Activated T-cell treated with anti-CD3 and anti-CD28 coated beads, Interleukin-2, amount 50 U/mL, for 72 hours (primary cell): ENCODE results near the gene PABPC1L. TPM values are rescaled to one million over a fixed set of nuclear protein-coding genes. Genes with fewer than 3 reads are reported as not detected.

Experiments used
- ATAC-seq, 2 donors: fragments of 150-1000 bp; cut with Tn5 transposase; replicated peaks in 1 of 2; 2 replicates each; pipeline ENCODE4 v1.10.0; 2021; ENCODE audit warnings: moderate library complexity in 2 of 2, mild to moderate bottlenecking in 1 of 2
- DNase-seq, 2 donors: peaks; one replicate each; pipeline ENCODE4 v3.0.0; 2021 to 2022; ENCODE audit warnings: mixed read lengths in 1 of 2
- H3K27ac Mint-ChIP-seq: one replicate; pipeline ENCODE4 v1.8.0; 2022; ENCODE audit warnings: mild to moderate bottlenecking, moderate library complexity, mixed read lengths
- H3K27me3 Mint-ChIP-seq: one replicate; pipeline ENCODE4 v1.8.0; 2022; ENCODE audit warnings: low read depth, mixed read lengths
- H3K36me3 Mint-ChIP-seq, 2 donors: one replicate each; pipeline ENCODE4 v1.8.0; 2022; ENCODE audit warnings: mixed read lengths in 2 of 2, mild to moderate bottlenecking in 1 of 2; ENCODE audit not compliant: insufficient read depth in 2 of 2
- H3K4me1 Mint-ChIP-seq: one replicate; pipeline ENCODE4 v1.8.0; 2022; ENCODE audit warnings: low read depth, mixed read lengths
- H3K4me3 Mint-ChIP-seq, 2 donors: one replicate each; pipeline ENCODE4 v1.8.0; 2022; ENCODE audit warnings: mild to moderate bottlenecking in 2 of 2, mixed read lengths in 2 of 2, moderate library complexity in 2 of 2
- H3K9me3 Mint-ChIP-seq, 2 donors: one replicate each; pipeline ENCODE4 v1.8.0; 2022; ENCODE audit warnings: mixed read lengths in 2 of 2
- total RNA-seq, 2 donors: library from RNA; stranded (reverse); gene quantifications; one replicate each; pipeline ENCODE4 v1.2.3, GENCODE V29; 2022

PABPC1L gene
- total RNA-seq, 2 donors from 2014 or later = 138 to 162 TPM

DNA sequence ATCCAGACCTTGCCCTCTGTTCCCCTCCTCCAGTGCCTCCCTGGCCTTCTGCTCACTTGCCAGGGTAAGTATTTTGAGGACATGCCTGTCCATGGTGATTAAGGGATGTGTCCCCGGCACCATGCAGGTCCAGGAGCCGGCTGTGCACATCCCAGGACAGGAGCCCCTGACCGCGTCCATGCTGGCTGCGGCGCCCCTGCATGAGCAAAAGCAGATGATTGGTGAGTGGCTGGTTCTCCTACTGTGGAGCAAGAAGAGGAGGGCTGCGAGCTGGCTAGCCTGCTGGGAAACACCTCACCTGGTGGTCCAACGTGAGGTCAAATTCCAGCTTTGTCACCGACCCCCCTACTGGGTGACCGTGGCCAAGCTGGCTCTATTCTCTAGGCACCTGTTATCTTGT is 26.6 kb downstream of the PABPC1L start:
- Mint-ChIP-seq H3K4me1 (peaks cover 7% of the 10 kb centered on the region), H3K4me3 (no peak overlapping the region), H3K36me3 (peaks cover 3 to 12% of the 10 kb centered on the region in 2 donors), H3K27me3 (no peaks in the 10 kb centered on the region), H3K9me3 (no peaks in the 10 kb centered on the region), H3K27ac (no peak overlapping the region)
- no peak for DNase-seq
- no peak for ATAC-seq

DNA sequence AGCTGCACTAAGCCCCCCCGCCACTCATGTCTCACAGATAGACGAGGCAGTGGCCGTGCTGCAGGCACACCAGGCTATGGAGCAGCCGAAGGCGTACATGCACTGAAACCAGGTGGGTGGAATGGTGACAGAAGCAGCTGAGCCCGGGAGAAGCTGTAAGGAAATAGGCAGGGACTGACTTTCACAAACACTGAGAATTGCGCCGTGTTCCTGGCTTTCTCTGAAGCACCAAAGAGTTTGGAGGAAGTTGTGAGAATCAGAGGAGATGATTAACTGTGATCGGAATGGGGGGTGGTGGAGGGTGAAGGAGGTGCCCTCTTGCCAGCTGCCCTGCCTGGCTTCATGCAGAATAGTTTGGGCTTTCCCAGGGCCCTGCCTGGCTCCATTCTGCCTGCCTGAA is 28.8 kb downstream of the PABPC1L start:
- Mint-ChIP-seq H3K4me3 (no peak overlapping the region), H3K9me3 (no peaks in the 10 kb centered on the region), H3K27ac (no peak overlapping the region), H3K27me3 (no peaks in the 10 kb centered on the region), H3K36me3 (peaks cover 7 to 12% of the 10 kb centered on the region in 2 donors), H3K4me1 (peaks cover 7% of the 10 kb centered on the region)
- DNase-seq (no peak), ATAC-seq (no peak)

DNA sequence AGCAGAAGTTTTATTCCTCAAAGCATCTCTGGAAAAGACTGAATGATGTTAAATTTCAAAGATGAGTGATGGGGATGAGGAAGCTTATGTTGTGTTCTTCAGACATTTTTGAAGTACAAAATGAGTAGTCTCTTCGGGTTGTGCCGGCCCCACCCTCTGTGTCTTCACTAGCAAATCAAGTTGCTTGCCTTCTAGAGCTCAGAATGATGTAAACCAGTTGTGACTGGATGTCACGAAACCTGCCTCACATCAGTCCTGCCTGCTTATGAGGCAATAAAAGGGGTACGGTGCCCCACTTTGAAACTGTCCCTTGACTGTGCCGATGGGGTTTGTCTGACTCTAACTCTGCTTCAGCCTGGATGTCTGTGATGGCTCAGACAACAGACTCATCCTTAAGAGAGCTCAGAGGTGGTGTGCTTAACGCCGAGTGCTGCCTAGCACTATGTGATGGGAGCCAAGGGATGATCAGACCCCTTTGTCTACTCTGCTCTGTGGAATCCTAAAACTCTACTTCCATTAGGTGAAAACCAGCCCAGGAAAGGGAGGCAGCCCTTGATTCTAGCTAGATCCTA is 31.3 kb downstream of the PABPC1L start:
- ATAC-seq (peak; percentile 39 to 58), DNase-seq (no peak)
- H3K36me3 Mint-ChIP-seq = peaks cover 8 to 19% of the 10 kb centered on the region in 2 donors
- H3K27me3 Mint-ChIP-seq = no peaks in the 10 kb centered on the region
- no peak overlapping the region for H3K4me3 Mint-ChIP-seq
- H3K4me1 Mint-ChIP-seq = peaks cover 7% of the 10 kb centered on the region
- no peaks in the 10 kb centered on the region for H3K9me3 Mint-ChIP-seq
- H3K27ac Mint-ChIP-seq = peak overlapping the region; percentile 68

DNA sequence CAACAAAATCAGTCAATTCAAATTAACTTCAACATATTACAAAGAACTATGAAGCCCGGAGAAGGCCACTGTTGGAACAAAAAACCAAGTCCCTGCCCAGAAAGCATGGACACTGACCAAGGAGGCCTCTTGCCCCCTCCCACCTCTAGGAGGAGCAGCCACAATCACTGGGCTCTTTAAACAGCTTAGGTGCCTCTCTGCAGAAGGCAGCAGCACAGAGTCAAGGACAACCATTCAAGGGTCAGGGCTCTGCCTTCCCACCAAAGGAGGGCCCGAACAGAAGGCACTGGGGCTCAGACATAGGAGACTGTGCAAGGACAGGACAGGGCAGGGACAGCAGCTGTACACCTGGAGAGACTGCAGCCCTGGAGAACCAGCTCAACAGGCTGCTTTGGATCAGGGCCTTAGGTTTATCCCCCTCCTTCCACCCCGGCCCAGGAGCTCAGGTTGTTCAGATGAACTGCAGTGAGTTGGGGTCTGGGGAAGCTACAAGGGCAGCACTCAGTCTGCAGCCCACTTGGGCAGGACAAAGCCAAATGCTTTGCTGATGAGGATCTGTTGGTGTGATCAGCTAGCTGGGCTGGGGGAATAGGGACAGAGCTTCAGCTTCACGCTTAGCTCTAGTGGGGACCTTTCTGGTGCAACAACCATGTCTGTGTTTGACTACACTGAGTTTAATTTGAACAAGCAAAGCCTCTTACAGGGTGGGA is 32.6 kb downstream of the PABPC1L start:
- ATAC-seq (peak in 1 of 2 donors; percentile 22), DNase-seq (no peak)
- Mint-ChIP-seq H3K27me3 (no peaks in the 10 kb centered on the region), H3K27ac (peak overlapping the region; percentile 8), H3K36me3 (peaks cover 12 to 26% of the 10 kb centered on the region in 2 donors), H3K4me1 (peaks cover 11% of the 10 kb centered on the region), H3K9me3 (no peaks in the 10 kb centered on the region), H3K4me3 (no peak overlapping the region)

DNA sequence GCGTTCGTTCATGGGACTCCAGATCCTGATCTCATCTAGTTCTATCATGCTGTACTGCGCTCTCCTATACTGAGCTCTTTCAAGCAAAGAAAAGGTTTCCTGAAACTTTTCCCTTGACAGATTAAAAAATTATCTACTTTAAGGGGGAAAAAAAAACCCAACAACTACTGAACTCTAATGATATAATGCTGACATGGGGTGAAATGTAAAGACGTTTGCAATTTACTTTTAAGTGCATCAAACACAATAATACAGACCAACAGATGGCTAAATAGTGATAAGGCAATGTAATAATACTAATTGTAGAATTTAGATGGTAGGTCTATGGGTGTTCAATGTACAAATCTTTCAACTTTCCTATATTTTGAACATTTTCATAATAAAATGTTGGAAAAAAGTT is 34.0 kb downstream of the PABPC1L start:
- ATAC-seq = no peak
- H3K4me1 Mint-ChIP-seq = peaks cover 11% of the 10 kb centered on the region
- peaks cover 12 to 30% of the 10 kb centered on the region in 2 donors for H3K36me3 Mint-ChIP-seq
- DNase-seq = no peak
- H3K9me3 Mint-ChIP-seq = no peaks in the 10 kb centered on the region
- peak overlapping the region; percentile 16 for H3K27ac Mint-ChIP-seq
- no peaks in the 10 kb centered on the region for H3K27me3 Mint-ChIP-seq
- no peak overlapping the region for H3K4me3 Mint-ChIP-seq

DNA sequence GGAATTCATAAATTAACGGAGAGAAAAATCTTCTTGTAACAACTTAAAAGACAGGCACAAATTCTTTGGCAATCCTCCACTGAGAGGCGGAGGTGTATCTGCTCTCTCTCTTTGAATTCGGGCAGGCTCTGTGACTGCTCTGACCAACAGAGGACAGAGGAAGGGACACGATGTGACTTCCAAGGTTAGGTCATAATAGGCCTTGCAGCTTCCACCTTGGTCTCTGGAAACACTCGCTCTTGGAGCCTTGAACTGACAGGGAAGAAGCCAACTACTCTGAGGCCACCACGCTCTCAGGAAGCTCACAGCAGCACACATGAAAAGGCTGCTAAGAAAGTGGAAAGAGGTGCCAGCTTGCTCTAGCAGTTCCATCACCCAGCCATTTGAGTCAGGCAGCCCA is 35.4 kb downstream of the PABPC1L start:
- Mint-ChIP-seq H3K27ac (peak overlapping the region; percentile 85), H3K9me3 (no peaks in the 10 kb centered on the region), H3K36me3 (peaks cover 14 to 42% of the 10 kb centered on the region in 2 donors), H3K4me3 (no peak overlapping the region), H3K4me1 (peaks cover 9% of the 10 kb centered on the region), H3K27me3 (no peaks in the 10 kb centered on the region)
- DNase-seq (no peak), ATAC-seq (no peak)

DNA sequence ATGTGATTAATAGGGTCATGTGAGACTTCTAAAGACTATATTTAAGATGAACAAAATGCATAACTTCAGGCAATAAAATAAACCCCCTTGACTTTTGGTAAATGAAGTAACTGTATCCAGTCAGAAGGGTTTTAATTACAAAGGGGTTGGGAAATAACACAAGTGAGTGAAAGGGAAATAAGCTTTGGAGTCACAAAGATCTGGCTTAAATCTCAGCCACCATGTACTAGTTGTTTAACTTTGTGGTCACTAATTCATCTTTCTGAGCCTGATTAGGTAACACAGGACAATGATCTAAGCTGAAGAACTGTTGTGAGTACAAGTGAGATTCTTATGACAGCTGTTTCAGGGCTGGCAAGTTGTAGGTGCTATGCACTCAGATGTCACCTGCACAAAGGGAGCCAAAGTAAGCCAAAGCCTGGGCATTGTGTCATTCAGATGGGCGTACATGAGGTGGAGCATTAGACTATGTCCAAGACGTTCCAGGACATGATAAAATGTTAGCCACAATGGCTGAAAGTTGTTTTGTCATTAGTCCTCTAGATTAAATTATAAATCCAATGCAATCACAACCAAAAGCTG is 36.5 kb downstream of the PABPC1L start:
- peaks cover 4% of the 10 kb centered on the region for H3K4me1 Mint-ChIP-seq
- H3K4me3 Mint-ChIP-seq = no peak overlapping the region
- no peak for DNase-seq
- no peaks in the 10 kb centered on the region for H3K9me3 Mint-ChIP-seq
- ATAC-seq = no peak
- H3K27me3 Mint-ChIP-seq = no peaks in the 10 kb centered on the region
- peak overlapping the region; percentile 13 for H3K27ac Mint-ChIP-seq
- H3K36me3 Mint-ChIP-seq = peaks cover 12 to 39% of the 10 kb centered on the region in 2 donors

DNA sequence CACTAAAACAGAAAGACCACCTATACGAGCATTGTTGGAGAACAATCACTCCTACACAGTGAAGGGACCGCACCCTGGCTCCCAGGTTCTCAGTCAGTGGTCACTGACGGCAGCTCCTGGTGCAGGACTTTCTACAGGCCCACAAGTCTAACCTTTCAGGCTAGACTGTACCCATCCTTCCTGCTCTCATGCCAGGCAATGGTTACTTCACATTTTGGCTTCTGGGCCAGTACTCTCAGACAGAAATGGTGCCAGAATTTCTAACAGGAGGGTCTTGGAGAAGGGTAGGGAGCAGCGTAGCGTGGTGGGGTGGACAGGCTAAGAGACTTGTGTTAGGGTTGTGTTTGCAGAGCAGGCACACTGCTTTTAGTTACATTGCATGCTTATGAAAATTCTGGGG is 38.2 kb downstream of the PABPC1L start:
- Mint-ChIP-seq H3K4me3 (no peak overlapping the region), H3K27me3 (no peaks in the 10 kb centered on the region), H3K36me3 (peaks cover 15 to 42% of the 10 kb centered on the region in 2 donors), H3K9me3 (no peaks in the 10 kb centered on the region), H3K4me1 (peaks cover 9% of the 10 kb centered on the region), H3K27ac (no peak overlapping the region)
- ATAC-seq (no peak), DNase-seq (no peak)

DNA sequence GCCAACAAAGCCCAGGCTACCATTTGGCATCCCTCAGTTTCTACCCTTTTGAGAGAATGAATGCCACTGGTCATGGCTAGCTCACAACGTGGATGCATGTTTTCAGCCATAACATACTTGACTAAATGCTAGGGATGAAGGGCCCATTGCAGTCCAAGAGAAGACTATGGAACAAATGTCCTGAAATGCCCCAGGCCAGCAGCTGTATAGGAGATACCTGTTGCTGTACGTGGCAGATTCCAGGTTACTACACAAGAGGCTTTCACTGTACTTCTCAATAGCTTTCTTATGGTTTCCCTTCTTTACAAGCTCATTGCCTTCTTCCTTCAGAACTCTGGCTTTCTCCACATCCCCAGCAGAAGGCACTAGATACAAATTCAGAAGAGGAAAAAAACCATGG is 38.7 kb downstream of the PABPC1L start:
- no peaks in the 10 kb centered on the region for H3K9me3 Mint-ChIP-seq
- DNase-seq (no peak), ATAC-seq (no peak)
- no peaks in the 10 kb centered on the region for H3K27me3 Mint-ChIP-seq
- H3K4me3 Mint-ChIP-seq = no peak overlapping the region
- no peak overlapping the region for H3K27ac Mint-ChIP-seq
- peaks cover 19 to 46% of the 10 kb centered on the region in 2 donors for H3K36me3 Mint-ChIP-seq
- peaks cover 9% of the 10 kb centered on the region for H3K4me1 Mint-ChIP-seq

DNA sequence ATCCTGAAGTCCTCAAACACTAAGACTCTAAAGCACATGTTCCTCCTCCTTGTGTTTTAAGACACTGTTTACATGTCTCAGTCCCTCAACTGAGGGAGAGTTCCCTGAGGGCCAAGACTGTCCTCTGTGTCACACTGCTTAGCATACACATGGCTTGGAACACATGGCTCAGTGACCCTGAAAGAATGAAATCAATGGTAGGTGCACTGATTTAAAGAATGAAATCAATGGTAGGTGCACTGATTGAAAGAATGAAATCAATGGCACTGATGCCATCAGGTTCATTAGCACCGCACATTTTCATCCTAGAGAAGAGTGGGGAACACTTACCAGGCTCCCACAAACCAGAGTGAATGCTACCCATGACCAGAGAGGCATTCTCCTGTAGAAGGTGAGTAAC is 40.5 kb downstream of the PABPC1L start:
- Mint-ChIP-seq H3K36me3 (peaks cover 29 to 52% of the 10 kb centered on the region in 2 donors), H3K4me3 (no peak overlapping the region), H3K9me3 (no peaks in the 10 kb centered on the region), H3K4me1 (peaks cover 10% of the 10 kb centered on the region), H3K27me3 (no peaks in the 10 kb centered on the region), H3K27ac (no peak overlapping the region)
- DNase-seq = no peak
- no peak for ATAC-seq

DNA sequence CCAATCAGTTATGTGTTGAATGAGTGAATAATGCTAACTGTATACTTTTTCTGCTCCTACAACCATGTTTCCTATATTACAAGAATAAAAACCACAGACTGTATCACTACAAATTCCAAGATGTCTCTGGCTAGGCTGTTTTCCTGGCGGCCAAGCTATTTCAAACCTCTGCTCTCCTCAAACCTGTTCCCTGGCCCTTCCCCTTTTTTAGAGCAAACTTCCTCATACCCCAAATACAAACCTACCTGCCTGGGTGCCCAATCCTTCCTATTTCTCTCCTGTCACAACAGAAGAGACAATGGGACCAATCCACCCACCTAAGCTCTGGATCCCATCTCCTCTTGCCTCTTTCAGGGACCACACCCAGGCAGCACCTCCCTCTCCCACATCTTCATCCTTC is 42.9 kb downstream of the PABPC1L start:
- Mint-ChIP-seq H3K4me1 (peaks cover 28% of the 10 kb centered on the region), H3K4me3 (no peak overlapping the region)

DNA sequence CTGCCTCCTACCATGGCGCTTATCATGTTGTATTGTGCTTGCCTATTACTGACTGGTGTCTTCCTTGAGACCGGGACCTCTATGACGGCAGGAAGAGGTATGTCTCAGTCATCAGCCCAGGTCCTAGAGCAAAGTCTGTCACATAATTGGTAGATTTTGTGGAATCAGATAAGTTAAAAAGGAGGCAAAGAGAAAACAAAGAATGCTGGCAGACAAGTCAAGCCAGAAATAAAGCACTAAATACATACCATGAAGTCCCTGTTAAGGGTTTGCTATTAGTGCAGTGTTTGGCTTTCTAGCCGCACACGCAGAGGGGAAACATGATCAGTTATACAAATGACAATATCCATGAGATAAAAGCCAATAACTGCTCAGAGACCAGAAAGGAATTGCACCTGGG is 44.4 kb downstream of the PABPC1L start:
- H3K4me1 Mint-ChIP-seq = peaks cover 43% of the 10 kb centered on the region
- H3K4me3 Mint-ChIP-seq = no peak overlapping the region
- no peak overlapping the region for H3K27ac Mint-ChIP-seq
- H3K9me3 Mint-ChIP-seq = no peaks in the 10 kb centered on the region
- peaks cover 36 to 60% of the 10 kb centered on the region in 2 donors for H3K36me3 Mint-ChIP-seq
- H3K27me3 Mint-ChIP-seq = no peaks in the 10 kb centered on the region
- no peak for DNase-seq
- ATAC-seq = no peak

More for the DNA sequence above, 42.9 kb downstream of the PABPC1L start:
- DNase-seq = no peak
- no peaks in the 10 kb centered on the region for H3K9me3 Mint-ChIP-seq
- peak overlapping the region; percentile 15 for H3K27ac Mint-ChIP-seq
- peaks cover 31 to 59% of the 10 kb centered on the region in 2 donors for H3K36me3 Mint-ChIP-seq
- no peak for ATAC-seq
- H3K27me3 Mint-ChIP-seq = no peaks in the 10 kb centered on the region

DNA sequence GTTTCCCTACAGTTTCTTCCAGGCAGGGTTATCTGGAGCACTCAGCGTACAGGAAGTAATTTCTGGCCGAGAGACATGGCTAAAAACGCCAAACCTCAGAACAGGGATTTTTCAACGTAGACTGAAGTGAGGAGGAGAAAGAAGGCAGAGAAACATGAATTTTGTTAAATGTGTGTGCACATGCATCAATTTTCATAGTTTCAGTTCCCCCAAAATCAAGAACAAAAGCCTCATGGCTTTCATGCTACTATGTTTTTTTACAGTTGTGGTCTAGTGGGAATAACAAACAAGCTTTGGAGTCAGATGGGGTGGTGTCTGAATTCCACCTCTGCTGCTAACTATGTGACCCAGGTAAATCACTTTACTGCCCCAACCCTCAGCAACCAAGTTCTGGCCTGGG is 45.4 kb downstream of the PABPC1L start:
- DNase-seq (no peak), ATAC-seq (no peak)
- H3K4me1 Mint-ChIP-seq = peaks cover 50% of the 10 kb centered on the region
- no peak overlapping the region for H3K27ac Mint-ChIP-seq
- H3K9me3 Mint-ChIP-seq = no peaks in the 10 kb centered on the region
- no peaks in the 10 kb centered on the region for H3K27me3 Mint-ChIP-seq
- no peak overlapping the region for H3K4me3 Mint-ChIP-seq
- H3K36me3 Mint-ChIP-seq = peaks cover 38 to 56% of the 10 kb centered on the region in 2 donors
